Measurements from ENCODE around the gene SEPTIN6. TPM values are rescaled to one million over a fixed set of nuclear protein-coding genes. Genes with fewer than 3 reads are reported as not detected.
A peak's percentile ranks its signal among the peaks of the same experiment; 100 is the strongest.

The SEPTIN6 gene
- 10 to 100 TPM; 66.6 to 69.9 (median 69.8) TPM for polyA plus RNA-seq (ENCODE audit: insufficient read length in 3 of 3)
- long read RNA-seq, donor 1, full-length matches to known transcripts, result 2 of 7 reads
- long read RNA-seq, donor 1, partial matches to known transcripts, result 5 of 7 reads
- long read RNA-seq, donor 1, other reads (novel, unspliced or antisense), result 0 of 7 reads
- long read RNA-seq, donor 2, full-length matches to known transcripts, result 3 of 12 reads
- long read RNA-seq, donor 2, partial matches to known transcripts, result 9 of 12 reads
- long read RNA-seq, donor 2, other reads (novel, unspliced or antisense), result 0 of 12 reads
- long read RNA-seq, donor 3, full-length matches to known transcripts, result 13 of 18 reads
- long read RNA-seq, donor 3, partial matches to known transcripts, result 5 of 18 reads
- long read RNA-seq, donor 3, other reads (novel, unspliced or antisense), result 0 of 18 reads
- long read RNA-seq, donor 4, full-length matches to known transcripts, result 7 of 7 reads
- long read RNA-seq, donor 4, partial matches to known transcripts, result 0 of 7 reads
- long read RNA-seq, donor 4, other reads (novel, unspliced or antisense), result 0 of 7 reads
- long read RNA-seq, donor 5, full-length matches to known transcripts, result 26 of 32 reads
- long read RNA-seq, donor 5, partial matches to known transcripts, result 6 of 32 reads
- long read RNA-seq, donor 5, other reads (novel, unspliced or antisense), result 0 of 32 reads
- long read RNA-seq, donor 6, full-length matches to known transcripts, result 6 of 23 reads
- long read RNA-seq, donor 6, partial matches to known transcripts, result 17 of 23 reads
- long read RNA-seq, donor 6, other reads (novel, unspliced or antisense), result 0 of 23 reads
- long read RNA-seq, donor 7, full-length matches to known transcripts, result 10 of 17 reads
- long read RNA-seq, donor 7, partial matches to known transcripts, result 7 of 17 reads
- long read RNA-seq, donor 7, other reads (novel, unspliced or antisense), result 0 of 17 reads
- long read RNA-seq, donor 8, full-length matches to known transcripts, result 19 of 31 reads
- long read RNA-seq, donor 8, partial matches to known transcripts, result 12 of 31 reads
- long read RNA-seq, donor 8, other reads (novel, unspliced or antisense), result 0 of 31 reads
- long read RNA-seq, donor 9, full-length matches to known transcripts, result 16 of 16 reads
- long read RNA-seq, donor 9, partial matches to known transcripts, result 0 of 16 reads
- long read RNA-seq, donor 9, other reads (novel, unspliced or antisense), result 0 of 16 reads
- long read RNA-seq, donor 10, transcript SEPT6-201 (10 exons, 2,693 nt), result major isoform, 5 of 11 reads
- long read RNA-seq, donor 10, partial matches to known transcripts, result 5 of 11 reads
- long read RNA-seq, donor 10, other reads (novel, unspliced or antisense), result 0 of 11 reads
- long read RNA-seq, donor 11, full-length matches to known transcripts, result 10 of 15 reads
- long read RNA-seq, donor 11, partial matches to known transcripts, result 5 of 15 reads
- long read RNA-seq, donor 11, other reads (novel, unspliced or antisense), result 0 of 15 reads
- long read RNA-seq, donor 12, partial matches to known transcripts, result 0 of 4 reads
- long read RNA-seq, donor 12, other reads (novel, unspliced or antisense), result 0 of 4 reads
- long read RNA-seq, donor 13, partial matches to known transcripts, result 40 of 43 reads
- long read RNA-seq, donor 13, other reads (novel, unspliced or antisense), result 0 of 43 reads
- long read RNA-seq, donor 14, full-length matches to known transcripts, result 6 of 6 reads
- long read RNA-seq, donor 14, partial matches to known transcripts, result 0 of 6 reads
- long read RNA-seq, donor 14, other reads (novel, unspliced or antisense), result 0 of 6 reads
- long read RNA-seq, donor 15, full-length matches to known transcripts, result 4 of 4 reads
- long read RNA-seq, donor 15, partial matches to known transcripts, result 0 of 4 reads
- long read RNA-seq, donor 15, other reads (novel, unspliced or antisense), result 0 of 4 reads
- long read RNA-seq, donor 16, full-length matches to known transcripts, result 26 of 54 reads
- long read RNA-seq, donor 16, partial matches to known transcripts, result 28 of 54 reads
- long read RNA-seq, donor 16, other reads (novel, unspliced or antisense), result 0 of 54 reads

DNA sequence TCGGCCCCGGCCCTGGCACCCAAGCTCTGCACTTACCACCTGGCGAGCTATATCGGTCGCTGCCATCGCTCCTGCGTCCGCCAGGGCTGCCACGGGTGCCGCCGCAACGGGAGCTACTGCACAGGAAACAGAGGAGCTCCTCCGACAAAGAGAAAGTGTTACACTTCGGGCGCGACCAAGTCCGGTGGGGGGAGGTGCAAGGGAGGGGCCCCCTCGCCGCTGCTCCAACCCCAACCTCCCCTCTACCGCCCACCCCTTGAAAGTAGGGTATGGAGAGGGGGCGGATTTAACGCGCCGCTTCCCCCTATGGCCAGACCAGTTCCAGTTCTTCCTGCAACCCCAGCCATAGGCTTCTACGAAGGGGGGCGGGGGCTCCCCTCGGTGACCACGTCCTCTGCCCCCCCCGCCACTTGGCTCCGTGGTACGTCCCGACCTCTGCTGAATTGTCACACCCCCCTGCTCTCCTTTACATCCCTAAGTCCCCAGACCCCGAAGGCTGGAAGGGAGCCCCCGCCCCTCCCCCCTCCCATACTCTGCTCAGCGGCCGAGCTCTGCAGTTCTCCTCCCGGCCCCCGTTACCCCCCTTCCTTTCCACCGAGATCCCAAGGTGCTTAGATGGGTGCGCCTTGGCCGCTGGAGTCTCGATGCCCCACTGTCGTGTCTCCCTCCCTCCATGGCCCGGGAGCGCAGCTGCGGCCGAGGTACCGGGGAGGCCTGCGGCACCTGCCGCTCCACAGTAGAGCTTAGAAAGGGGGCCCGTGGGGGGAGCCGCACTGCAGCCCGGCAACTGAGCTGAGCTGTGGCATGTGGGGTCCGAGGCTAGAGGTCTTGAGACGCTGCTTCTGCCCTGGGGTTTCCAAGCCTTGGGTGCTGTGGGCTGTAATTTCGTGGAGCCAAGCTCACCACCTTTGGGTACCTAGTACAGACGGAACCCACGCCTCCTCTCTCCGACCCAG is at the start of gene SEPTIN6:
SEPTIN6 (minus strand) TSS at position 129 of the 956 bp plus-strand sequence; CDS start at position 66, 63 bp downstream.
- peak in 5 of 11 donors; percentile 63 to 68 (median 67) for DNase-seq (ENCODE audit: extremely low read depth in 1 of 11, low read depth in 9 of 11, low spot score in 4 of 11)

DNA sequence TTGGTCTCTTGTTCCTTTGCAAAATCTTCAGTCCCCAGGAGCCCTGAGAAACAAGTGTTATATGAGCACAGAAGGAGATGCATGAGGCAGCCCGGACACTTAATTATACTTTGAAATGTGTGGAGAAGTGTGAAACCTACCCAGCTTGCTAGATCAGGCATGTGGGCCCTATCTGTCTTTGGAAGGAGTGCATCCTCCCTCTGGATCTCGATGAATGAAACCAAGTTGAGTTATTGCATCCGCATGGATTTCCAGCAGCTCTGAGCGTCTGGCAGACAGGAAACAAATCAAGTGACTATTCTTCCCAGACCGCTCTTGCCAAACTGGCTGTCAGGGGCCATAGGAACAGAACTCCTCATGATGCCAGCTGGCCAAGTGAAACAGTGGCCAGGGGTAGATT is 45.8 kb upstream of the SEPTIN6 start:
- no peak for DNase-seq (ENCODE audit: extremely low read depth in 1 of 11, low read depth in 9 of 11, low spot score in 4 of 11)

DNA sequence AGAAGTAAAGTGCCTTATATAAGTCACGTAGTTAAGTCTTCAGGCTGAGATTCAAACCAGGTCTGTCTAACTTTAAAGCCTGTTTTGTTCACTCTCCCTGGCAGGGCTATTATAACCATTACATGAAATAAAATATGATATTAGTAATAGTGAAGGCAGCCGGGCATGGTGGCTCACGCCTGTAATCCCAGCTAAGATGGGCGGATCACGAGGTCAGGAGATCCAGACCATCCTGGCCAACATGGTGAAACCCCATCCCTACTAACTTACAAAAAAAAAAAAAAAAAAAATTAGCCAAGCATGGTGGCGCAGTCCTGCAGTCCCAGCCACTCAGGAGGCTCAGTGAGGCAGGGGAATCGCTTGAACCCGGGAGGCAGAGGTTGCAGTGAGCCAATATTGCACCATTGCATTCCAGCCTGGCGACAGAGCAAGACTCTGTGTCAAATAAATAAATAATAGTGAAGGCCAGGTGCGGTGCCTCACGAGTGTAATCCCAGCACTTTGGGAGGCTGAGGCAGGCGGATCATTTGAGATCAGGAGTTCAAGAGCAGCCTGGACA is 43.3 kb upstream of the SEPTIN6 start:
- DNase-seq (ENCODE audit: extremely low read depth in 1 of 11, low read depth in 9 of 11, low spot score in 4 of 11), result no peak

DNA sequence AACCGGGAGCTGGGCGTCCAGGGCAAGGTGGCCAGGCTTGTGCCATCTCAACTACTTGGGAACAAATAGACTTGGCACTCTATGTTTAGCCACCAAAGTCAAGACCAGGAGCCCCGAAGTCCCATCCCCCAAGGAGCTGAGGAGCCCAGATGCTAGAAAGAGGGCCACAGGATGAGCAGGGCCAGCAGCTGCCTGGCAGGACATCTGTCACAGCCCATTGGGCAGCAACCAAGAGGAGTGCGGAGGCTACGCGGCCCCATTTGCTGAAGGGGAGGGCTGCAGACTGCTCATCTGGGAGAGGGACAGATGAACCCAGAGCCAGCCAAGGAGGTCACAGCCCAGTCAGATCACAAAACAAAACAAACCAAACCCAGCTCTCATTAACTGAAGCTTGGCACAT is 42.5 kb upstream of the SEPTIN6 start:
- peak in 1 of 11 donors; percentile 13 for DNase-seq (ENCODE audit: extremely low read depth in 1 of 11, low read depth in 9 of 11, low spot score in 4 of 11)

DNA sequence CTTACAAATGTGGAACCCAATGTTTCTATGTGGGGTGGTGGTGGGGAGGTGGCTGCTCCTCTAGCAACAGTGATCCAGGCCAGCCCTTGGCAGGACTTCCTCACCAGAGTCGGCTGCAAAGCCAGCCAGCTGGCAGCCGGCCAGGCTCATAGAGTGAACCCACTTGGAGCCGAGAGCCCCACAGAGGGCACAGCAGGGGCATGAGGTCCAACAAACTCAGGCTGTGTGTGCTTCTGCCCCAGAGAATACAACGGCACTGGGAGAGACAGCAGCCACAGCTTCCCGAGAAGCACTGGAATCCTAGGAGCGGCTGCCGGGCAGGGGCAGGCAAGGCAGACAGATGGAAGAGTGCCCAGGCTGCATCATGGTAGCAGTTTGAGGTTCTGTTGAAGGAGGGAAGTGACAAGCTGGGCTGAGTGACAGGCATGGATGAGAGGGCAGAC is 42.0 kb upstream of the SEPTIN6 start:
- no peak for DNase-seq (ENCODE audit: extremely low read depth in 1 of 11, low read depth in 9 of 11, low spot score in 4 of 11)

DNA sequence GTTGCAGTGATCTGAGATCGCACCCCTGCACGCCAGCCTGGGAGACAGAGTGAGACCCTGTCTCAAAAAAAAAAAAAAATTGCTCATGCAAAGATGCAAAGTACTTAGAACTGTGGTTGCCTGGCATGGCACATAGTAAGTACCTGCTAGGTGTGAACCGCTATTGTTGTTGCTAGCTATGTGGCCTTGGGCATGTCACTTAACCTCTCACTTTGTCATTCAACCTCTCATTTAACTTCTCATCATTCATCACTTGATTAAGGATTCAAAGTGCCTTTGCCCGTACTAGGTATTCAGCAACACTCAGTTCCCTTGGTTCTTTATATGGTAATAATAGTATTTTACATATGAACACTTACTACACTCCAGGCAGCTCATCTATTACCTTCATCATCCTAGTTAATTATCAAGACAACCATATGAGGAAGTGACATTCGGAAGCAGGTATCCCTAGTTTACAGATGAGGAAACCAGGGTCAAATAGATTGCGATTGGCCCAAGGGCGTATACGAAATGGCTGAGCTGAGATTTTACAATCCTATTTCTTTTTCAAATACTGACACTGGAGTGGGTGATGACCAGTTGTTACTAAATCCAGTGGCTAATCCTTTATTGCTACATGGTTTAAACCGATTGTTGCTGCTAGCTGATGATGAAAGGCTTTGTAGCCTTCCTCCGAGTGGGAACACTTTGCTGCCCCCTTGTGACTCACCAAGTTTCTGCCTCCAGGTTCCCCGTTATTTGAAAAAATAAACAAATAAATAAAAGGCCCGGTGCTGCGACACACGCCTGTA is 36.6 kb upstream of the SEPTIN6 start:
- DNase-seq (ENCODE audit: extremely low read depth in 1 of 11, low read depth in 9 of 11, low spot score in 4 of 11), result peak in 4 of 11 donors; percentile 19 to 43 (median 32)

DNA sequence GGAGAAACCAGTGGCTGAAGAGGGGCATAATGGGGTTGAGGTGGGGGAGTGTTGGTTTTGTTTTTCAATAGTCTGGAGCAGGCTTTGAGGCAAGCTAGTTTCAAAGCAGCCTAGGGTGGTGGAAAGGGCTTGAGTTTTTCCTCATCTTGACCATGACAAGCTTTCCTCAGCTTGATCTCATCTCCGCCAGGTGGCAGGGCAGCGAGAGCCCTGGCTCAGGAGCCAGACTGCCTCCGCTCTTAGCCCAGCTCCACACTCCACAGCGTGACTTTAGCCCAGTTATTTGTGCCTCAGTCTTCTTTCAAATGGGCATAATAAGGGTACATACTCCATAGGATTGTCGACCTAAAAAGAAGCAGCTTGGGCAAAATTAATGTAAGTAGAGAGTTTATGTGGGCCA is 35.5 kb upstream of the SEPTIN6 start:
- DNase-seq (ENCODE audit: extremely low read depth in 1 of 11, low read depth in 9 of 11, low spot score in 4 of 11), result no peak

DNA sequence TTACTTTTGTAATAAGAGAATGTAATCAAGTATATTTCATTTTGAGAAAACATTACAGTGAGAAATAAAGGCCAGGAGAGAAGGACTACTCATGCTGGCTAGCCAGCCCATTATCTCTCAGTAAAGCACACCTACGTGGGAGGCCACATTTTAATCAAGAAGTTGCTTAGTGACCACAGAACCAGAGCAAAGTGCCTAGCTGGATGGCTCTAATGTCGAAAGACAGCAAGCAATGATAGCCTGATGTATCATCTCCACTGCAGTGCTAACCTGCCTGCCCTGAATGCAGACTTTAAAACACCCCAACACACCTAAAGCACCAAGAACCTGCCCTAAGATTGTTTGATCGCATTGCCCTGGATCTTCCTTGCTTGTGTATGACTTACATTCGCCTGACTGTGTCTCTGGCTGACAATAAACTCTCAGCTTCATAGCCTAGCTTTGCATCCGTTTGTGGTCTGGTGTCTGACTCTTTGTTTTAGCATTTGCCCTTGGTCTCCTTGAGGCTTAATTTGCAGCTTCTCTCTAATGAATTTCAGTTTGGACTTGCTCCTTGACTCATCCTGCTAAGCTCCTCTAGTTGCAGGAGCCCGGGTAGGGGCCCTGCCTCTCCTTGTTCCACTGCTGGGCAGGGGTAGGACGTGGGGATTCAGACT is 34.1 kb upstream of the SEPTIN6 start:
- no peak for DNase-seq (ENCODE audit: extremely low read depth in 1 of 11, low read depth in 9 of 11, low spot score in 4 of 11)

DNA sequence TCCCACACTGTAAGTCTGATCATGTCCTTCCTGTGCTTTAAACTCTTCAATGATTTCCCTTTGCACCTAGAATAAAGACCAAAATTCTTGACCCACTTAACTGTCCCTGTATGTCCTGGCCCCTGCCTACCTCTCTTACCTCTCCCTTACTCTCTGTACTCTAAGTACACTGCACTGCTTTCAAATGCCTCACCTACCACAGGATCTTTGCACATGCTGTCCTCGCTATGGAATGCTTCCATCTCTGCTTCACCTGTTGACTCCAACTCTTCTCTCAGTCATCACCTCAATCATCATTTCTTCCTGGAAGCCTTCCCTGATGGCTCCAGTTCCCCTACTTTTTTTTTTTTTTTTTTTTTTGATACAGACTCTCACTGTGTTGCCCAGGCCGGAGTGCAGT is 29.0 kb upstream of the SEPTIN6 start:
- no peak for DNase-seq (ENCODE audit: extremely low read depth in 1 of 11, low read depth in 9 of 11, low spot score in 4 of 11)

DNA sequence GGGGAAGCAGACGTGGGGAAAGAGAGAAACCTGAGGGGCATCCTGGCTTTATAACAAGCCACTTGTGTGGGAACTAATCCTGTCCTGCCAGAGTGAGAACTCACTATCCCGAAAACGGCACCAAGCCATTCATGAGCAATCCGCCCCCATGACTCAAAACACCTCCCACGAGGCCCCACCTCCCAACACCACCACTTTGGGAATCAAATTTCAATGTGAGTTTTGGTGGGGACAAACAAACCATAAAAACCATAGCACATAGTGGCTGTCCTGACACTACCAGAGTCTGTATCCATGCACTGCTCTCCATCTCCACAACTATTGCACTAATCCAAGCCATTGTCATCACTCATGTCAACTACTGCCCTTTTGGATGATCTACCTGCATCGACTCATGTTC is 28.5 kb upstream of the SEPTIN6 start:
- DNase-seq (ENCODE audit: extremely low read depth in 1 of 11, low read depth in 9 of 11, low spot score in 4 of 11), result no peak

DNA sequence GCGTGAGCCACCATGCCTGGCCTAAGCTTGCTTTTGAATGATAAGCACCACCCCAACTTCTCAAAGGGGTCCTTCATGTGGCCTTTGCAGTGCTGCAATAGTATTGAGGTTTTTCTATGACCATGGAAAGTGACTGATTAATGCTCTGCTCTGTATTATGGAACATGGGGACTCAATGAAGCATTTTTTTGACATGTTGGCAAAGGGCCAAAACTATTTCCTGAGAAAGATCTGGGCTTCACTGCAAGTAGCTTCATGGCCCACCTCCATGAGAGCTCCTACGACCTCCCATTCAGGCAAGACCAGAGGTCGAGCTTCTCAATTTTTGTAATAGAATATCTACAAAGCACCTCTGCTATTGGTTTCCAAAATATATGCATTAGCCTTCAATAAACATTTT is 16.7 kb upstream of the SEPTIN6 start:
- no peak for DNase-seq (ENCODE audit: extremely low read depth in 1 of 11, low read depth in 9 of 11, low spot score in 4 of 11)

DNA sequence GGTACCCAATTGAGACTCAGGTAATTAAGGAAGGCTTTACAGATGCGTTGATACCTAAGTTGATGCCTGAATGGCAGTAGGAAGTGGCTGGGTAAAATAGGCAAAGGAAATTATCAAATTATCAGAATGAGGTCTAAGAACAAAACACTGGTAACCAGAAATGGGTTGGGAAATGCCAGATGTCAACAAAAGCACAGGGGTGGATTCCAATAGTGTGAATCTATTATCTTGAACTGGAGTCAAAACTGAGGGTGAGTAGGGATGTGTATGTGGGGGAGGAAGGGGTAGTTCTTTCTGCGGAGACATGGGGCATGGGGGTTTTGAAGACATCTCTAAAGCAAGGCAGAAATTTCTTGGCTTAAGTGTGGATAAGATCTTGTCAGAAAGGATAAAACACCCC is 16.0 kb upstream of the SEPTIN6 start:
- DNase-seq (ENCODE audit: extremely low read depth in 1 of 11, low read depth in 9 of 11, low spot score in 4 of 11), result no peak

DNA sequence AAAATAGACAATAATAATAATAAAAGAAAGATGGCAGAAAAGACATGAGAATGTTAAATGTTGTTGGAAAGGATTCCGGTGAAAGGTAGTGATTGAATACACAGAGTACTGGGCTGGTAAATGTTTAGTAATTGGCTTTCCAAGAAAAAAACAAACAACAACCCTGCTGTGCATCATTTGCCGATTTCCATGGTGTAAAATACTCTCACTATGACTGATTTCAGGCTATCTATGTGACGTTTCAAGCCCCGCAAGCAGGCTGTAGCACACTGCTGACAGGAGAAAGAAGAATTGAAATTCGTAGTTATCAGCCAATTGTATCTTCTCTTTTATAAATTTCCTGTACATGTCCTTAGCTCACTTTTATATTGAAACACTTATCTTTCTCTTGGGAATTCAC is 13.6 kb upstream of the SEPTIN6 start:
- DNase-seq (ENCODE audit: extremely low read depth in 1 of 11, low read depth in 9 of 11, low spot score in 4 of 11), result no peak

DNA sequence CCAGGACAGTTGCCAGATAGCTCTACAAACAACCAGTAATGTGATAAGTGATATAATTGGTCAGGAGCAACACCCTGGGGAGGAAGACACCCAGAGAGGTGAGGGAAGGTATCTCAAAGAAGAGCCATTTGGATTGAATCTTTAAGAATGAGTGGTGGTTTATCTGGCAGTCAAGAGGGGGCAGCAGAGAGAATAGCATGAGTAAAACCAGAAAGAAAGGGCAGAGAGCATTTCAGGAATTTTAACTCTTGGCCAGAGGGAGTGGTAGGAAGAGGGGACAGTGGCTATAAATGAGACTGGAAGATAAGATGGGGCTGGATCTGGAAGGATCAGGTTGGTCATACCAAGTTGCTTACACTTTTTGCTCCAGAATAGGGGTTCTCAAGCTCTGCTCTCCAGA is 5.9 kb upstream of the SEPTIN6 start:
- DNase-seq (ENCODE audit: extremely low read depth in 1 of 11, low read depth in 9 of 11, low spot score in 4 of 11), result peak in 2 of 11 donors; percentile 20 to 73
